Hematopoietic multipotent progenitor cell treated with erythropoietin and hydrocortisone succinate and interleukin-3 and kit ligand, for 17 days (in vitro differentiated cells): ENCODE measurements around the gene TMEM213.

ENCODE experiments used
- DNase-seq: peaks from one replicate; pipeline ENCODE4 v3.0.0-alpha.2; 2015; ENCODE audit warnings: low spot score

Gene TMEM213

DNA sequence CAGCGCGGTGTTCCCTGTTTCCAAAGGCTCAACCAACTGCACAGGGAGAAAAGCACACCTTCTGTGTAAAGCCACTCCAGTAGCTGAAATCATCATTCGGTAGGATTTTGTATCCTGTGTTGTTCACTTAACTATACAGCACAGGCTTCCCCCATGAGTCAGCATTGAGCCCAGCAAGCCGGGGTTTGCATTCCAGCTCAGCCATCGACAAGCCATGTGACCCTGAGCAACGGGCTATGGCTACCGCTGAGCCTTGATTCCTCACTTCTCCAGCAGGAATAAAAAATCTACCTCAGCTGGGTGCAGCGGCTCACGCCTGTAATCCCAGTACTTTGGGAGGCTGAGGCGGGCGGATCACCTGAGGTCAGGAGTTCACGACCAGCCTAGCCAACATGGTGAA lies 44.3 kb downstream of the TMEM213 start:
- no peak for DNase-seq

DNA sequence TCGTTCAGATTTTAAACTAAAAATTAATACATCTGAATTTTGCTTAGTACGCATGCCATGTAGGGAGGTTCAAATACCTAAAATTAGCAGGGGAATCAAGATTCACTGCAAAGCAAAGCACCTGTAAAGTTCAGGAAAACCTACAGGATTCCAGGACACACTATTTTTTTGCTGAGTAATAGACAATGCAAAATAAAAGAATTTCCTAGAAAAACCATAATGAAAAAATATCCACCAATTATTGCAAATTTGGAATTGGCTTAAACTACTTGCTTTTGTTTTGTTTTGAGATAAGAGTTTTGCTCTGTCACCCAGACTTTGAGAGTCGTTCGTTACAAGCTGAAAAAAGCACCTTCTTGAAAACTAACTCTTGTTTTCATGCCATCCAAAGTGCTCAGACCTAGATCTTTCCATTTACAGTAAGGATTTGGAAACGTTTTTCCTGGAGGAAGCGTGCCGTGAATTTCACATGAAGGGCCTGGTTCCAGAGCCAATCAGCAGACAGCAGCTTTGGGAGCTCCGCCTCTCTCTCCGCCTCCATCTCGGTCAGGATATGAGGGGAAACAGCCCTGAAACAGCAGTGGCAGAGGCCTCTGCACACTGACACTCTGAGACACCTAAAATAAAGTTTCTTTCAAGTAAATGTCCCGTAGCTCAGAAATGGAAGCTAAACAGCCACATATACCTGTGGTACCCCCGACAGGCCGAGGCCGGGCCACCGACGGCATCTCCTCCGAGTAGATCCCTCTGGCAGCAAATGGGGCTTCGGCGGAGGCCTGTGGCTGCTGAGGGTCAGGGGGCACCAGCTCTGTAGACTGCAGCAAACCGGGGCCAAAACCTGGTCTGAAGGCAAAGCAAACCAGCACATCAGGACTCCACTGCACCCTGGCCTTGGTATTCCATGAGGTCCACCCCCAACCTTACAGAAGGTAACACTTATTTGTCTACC lies 46.1 kb downstream of the TMEM213 start:
- no peak for DNase-seq

DNA sequence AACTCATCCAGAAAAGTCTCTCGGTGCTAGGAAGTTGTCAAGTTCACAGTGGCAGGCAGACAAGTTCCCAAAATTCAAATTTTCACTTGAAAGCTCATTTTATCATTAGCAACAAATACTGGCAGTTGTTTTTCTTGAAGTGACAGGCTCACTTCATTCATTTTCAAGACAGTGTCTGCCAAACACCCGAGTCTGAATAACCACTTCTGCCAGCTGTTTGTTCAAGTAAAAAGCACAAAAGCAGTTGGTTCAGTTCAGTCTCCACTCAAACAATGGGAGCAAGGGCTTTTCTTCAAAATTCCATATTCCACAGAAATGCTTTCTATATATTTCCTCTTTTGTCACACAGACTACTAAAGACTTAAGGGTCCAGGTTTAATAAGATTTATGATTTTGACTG lies 47.9 kb downstream of the TMEM213 start:
- DNase-seq: no peak

DNA sequence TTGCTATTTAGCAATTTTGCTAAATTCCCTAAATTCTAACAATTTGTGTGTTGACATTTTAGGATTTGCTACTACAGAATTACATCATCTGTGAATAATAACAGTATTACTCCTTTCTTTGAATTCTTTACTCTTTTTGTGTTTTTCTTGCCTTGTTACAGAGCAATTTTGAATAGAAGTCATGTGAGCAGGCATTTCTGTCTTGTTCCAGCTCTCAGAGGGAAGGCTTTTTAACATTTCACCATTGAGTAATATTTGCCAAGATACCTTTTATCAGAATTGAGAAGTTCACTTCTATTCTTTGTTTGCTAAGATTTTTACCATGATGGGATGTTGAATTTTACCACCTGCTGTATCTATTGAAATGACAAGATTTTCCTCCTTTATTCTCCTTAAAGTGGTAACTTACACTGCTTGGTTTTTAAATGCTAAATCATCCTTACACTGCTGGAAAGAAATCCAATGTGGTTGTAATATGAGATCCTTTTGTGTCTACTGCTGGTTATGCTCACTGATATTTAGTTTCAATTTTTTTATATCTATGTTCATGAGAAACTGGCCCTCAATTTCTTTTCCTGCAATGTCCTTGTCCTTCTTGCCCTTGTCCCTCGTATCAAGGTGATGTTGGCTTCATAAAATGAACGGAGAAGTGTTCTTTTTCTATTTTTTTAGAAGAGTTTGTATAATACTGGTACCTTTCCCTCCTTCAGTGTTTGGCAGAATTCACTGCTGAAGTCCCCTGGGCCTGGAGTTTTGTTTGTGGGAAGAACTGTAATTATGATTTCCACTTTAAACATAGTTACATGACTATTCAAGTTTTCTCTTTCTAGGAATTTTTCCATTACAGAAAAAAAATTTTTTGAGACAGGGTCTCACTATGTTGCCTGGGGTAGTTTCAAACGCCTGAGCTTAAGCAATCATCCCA lies 50.5 kb downstream of the TMEM213 start:
- DNase-seq: no peak

DNA sequence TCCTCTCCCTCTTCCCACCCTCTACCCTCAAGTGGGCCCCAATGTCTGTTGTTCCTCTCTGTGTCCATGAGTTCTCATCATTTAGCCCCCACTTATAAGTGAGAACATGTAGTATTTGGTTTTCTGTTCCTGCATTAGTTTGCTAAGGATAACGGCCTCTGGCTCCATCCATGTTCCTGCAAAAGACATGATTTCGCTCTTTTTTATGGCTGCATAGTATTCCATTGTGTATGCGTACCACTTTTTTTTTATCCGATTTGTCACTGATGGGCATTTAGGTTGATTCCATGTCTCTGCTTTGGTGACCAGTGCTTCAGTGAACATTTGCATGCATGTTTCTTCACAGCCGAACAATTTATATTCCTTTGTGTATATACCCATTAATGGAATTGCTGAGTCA lies 51.9 kb downstream of the TMEM213 start:
- DNase-seq: no peak

DNA sequence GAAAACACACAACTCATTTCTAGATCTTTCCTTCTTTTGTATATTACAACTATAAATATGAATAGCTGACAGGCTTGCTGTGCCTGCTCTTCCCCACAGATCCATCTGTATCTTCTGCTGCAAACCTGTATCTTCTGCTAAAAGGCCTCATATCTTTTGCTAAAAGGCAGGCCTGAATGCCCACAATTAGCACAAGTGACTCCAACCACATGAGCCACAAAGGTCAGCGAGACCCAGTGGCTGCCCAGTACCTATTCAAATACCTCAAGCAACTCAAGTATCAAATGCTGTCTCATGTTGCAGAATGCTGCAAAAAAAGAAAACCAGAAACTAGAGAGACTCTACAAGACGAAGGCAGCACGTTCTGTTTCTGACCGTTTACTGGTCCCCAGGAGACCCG lies 54.7 kb downstream of the TMEM213 start:
- DNase-seq: no peak

DNA sequence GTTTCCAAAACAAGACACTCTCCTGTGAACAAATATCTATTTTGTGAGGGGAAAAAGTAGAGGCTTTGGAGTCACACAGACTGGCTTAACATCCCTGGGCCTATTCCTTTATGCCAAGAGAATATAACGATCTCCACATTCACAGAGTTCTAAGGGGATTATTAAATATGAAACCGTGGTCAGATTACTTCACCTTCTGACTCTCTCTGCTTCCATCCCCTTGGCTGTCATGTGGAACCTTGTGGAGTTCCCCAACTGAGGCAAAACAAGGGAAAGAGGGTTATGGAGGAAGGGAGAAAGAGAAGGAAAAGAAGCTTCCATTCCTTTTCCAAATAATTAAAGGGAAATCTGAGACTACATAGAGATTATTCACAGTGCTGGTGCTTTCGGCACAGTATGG lies 55.7 kb downstream of the TMEM213 start:
- DNase-seq: no peak

DNA sequence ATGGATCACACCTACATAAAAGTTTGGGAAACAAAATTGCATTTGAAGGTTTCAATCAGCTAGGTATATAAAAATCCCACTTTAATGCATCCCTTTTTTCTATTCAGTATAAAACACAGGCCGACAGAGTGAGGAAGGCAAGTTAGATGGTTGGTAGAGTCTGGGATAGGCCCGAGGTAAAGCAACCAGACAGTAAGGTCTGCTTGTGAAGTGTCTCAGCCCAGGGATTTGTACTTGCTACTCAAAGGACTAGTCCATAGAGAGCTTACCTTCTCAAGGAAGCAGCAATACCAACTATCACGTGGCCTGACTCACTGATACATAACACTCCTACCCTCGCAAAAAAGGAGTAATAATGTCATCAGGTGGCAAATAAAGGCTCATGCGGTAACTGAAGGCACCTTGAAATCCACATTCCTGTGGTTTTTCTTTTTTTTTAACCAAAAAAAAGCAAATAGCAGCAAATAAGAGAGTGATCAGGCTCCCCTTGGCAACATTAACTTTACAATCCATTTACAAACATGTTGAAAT lies 56.4 kb downstream of the TMEM213 start:
- no peak for DNase-seq

DNA sequence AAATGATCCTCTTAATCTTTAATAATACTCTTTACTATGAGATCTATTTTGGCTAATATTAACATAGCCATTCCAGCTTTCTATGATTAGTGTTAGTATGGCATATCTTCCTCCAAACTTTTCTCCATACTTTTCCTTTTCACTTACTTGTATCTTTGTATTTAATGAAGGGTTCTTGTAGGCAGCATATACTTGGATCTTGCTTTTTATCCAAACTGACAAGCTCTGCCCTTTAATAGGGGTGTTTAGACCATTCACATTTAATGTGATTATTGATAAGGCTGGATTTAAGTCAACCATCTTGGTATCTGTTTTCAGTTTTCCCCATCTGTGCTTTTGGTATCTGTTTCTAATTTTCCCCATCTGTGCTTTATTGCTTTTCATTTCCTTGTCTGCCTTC lies 59.9 kb downstream of the TMEM213 start:
- no peak for DNase-seq

DNA sequence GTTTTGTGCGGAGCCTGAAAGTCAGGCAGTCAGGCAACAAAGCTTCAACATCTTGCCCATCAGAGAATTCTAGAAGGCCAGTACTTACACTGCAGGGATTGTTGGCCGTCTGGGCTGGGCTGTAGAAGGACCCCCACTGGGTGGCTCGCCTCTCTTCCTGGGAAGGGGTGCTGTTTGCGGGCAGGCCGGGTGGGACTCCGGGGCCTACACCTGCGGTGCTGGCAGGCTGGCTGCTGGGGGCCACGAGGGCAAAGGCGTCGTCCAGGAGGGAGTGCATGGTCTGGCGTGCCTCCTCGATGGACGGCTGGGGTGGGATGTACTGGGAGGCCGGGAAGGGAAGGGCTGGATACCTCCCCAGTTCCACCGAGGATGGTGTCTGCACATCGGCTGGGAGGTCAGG lies 63.3 kb downstream of the TMEM213 start:
- no peak for DNase-seq

DNA sequence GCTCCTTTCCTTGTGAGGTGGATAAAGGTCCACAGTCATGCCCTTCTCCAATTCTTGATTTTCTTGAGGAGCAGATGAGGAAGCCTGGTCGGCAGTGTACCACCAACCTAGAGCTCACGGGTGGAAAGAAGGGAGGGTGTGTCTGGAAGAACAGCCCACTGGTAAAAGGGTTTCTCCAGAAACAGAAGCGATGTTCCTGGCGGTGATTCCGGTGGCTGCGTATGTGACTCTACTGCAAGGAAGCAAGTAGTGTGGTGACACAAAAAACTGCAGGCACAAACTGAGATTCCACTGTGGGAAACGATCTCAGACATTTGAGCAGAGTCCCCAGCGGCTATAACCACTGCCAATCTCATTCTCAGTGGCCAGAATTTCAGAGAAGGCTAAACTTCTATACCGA lies 66.1 kb downstream of the TMEM213 start:
- DNase-seq: no peak

DNA sequence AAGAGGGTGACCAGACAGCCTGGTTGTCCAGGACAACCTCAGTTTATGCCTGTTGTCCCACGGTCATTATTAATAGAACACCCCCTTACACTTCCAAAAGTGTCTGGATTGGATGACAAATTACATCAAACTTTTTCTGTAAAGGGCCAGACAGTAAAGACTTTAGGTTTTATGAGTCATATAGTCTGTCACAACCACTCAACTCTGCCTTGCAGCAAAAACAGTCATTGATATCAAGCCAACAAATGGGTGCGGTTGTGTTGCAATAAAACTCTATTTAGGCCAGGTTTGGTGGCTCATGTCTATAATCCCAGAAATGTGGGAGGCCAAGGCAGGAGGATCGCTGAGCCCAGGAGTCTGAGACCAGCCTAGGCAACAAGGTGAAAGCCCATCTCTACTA lies 66.9 kb downstream of the TMEM213 start:
- DNase-seq: no peak

DNA sequence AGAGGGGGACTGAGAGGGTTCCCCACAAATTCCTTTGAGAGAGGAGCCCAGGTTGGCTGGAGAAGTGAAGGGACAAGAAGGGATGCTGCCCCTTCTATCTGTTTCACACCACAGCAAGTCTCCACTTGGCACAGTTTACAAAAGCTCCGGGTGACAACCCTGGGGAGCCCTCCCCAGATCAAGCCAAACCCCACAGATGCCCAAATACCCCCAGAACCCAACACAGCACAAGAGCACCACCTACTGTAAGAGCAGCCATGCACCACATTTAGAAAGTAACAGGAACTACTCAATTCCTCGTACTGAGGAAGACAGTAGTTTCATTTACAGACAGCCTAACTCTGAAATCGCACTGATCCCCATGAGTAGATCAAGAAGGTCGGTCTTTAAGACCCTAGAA lies 68.0 kb downstream of the TMEM213 start:
- no peak for DNase-seq

DNA sequence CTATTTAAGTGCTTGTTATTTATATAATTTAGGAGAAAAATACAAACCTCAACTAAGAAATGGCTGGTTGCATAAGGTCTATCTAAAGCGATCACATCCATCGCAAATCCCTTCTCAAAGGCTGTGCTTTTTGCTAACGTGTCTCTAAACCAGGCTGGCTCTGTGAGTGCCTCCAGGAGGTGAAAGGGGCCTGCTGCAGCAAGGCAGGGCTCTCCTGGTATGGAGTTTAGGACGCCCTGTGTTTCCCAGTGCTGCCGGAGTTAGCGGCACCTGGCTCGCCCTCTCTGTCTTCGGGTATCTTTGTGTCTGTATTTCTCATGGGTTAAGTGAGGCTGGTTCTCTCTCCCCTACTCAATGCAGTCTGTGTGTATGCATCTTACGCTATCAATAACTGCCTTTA lies 68.6 kb downstream of the TMEM213 start:
- DNase-seq: no peak

DNA sequence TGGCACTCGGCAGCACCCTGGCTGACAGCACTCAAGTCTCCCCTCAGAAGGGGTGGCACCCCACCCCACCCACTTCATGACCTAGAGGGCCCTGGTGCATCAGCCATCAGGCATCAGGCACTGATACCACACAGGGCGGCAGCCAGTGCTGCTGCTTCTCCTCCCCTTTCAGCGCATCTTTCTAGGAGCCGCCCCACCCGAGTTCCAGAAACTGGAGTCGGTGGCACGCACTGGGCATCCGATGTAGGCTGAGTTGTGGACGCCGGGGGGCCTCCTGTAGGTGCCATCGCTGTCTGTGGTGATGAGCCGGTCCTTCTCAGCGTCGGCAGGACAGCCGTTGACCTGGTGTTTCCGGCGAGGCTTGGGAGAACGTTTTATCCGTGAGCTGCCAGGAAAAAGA lies 70.0 kb downstream of the TMEM213 start:
- DNase-seq: no peak

DNA sequence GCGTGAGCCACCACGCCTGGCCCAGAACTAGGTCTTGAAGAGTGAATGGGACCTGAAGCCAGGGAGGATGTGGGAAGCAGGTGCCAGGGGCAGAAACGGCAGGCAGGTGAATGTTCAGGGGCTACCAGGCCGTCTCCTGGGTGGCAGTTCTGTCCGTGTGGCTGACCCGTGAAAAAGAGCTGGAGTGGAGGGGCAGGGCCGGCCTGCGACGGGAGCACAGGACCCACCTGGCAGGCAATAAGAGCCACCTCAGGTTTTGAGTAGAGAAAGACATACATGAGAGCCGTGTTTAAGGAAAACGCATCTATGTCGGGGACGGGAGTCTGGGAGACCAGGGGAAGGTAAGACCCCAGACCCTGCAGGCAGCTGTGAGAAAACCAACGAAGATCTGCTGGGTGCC lies 70.9 kb downstream of the TMEM213 start:
- no peak for DNase-seq

DNA sequence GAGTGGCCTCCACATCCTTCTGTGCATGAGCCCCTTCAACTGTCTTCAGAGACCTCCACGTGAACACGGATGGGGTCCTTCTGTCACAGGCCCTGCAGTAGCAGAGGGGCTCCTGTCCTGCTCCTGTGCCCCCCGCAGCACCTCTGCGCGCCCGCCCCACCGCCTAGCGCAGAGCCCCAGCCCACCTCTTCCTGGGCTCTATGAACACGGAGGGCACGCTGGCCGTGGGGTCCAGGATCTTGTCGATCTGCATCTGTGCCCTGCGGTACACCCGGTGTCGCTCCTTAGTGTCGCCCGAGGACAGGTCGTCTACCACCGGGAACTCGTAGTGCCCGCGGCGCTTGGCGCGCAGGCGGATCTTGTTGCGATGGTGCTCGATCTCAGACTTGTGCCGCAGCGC lies 71.6 kb downstream of the TMEM213 start:
- no peak for DNase-seq

DNA sequence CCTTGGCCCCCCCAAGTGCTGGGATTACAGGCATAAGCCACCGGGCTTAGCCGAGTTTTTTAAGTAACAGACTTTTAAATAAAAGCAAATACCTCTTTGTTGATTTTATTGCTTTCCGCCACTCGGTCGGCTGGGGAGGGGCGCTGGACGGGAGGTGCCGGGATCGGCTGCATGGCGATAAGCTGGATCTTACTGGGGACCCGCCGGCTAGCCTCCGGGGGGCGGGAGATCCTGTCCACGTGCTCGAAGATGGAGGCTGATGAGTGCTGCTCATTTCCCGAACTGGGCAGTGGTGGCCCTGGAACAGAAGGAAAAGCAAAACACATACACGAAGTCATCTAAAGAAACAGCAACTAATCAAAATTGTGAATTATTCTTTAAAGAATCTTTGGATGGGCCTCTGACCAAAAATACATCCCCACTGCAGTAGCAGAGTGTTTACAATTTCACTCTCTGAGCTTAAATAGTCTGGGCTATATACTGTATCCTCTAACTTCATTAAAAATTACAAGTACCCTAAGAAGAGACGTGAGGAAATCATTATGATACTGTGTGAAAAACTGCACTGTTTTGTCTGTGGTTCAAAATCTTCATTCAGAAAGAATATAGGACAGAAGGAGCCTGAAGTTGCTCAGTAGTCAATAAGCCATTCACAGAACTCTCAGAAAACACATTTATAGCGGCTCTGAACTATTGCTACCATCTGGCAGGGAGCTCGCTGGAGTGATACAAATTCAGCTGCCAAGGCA lies 73.4 kb downstream of the TMEM213 start:
- no peak for DNase-seq

DNA sequence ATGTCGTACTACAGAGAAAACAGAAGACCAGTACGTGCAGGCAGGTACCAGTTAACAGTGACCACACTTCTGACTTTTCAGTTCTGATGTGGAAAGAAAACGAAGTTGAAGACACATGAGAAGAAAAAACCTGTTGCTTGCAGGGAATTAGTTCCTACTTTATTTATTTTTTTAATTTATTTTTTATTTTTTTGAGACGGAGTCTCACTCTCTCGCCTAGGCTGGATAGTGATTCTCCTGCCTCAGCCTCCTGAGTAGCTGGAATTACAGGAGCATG lies 74.0 kb downstream of the TMEM213 start:
- DNase-seq: no peak

DNA sequence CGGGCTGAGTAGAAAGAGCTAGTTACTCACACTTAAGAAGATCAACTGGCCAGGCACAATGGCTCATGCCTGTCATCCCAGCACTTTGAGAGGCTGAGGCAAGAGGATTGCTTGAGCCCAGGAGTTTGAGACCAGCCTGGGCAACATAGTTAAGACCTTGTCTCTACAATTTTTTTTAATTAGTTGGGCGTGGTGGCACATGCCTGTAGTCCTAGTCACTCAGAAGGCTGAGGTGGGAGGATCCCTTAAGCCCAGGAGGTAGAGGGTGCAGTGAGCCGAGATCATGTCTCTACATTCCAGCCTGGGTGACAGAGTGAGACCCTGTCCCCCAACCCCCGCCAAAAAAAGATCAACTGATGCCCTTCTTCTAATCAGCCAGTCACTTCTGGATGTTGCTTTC lies 74.8 kb downstream of the TMEM213 start:
- DNase-seq: no peak

DNA sequence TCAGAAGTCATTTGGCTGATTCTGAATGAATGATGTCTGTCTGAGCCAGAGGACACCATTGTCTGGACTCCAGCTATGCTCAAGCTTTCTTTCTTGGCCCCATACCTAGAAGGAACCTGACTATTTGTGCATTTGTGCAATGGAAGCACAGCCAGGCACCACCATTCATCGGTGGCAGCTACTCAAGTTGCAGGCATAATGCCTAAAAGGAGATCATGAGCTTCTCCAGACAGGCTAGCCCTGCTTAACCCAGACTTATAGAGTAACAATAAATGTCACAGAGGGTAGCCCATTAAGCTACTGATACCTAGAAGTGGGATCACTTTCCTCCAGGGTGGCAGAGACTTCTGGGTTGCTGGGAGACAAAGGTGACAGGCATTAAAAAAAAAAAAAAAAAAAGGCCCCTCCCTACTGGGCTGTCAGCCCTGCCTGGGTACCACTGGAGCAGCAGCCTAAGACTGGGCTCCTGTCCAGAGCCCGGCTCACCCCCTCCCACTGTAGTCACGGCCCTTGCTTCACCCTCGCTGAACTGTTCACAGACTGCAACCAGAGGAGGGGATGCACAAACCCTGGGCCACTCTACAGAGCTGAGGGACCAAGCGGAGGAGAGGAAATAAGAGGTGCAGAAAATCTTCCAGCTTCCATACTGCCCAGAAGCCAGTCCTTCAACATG lies 75.6 kb downstream of the TMEM213 start:
- DNase-seq: no peak

DNA sequence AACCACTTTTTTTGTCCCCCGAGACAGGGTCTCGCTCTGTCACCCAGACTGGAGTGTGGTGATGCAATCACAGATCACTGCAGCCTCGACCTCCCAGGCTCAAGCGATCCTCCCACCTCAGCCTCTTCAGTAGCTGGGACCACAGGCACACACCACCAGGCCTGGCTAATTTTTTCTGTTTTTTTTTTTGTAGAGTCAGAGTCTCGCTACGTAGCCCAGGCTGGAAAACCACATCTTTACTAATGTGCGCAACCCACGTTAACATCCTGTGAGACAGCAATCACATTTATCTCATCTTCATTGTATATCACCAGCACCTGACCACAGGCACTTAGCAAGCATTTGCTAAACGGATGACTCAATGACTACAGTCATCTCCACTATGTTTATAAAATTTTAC lies 78.0 kb downstream of the TMEM213 start:
- DNase-seq: no peak
